H9 (cell line): Measurements from ENCODE around the gene NPM3. TPM values are rescaled to one million over a fixed set of nuclear protein-coding genes. Genes with fewer than 3 reads are reported as not detected.
A peak's percentile ranks its signal among the peaks of the same experiment; 100 is the strongest.

Source experiments
- DNase-seq: peaks from one replicate; pipeline ENCODE4 v3.0.0-alpha.2; 2017
- H2AFZ ChIP-seq: one replicate; pipeline ENCODE4 v1.6.1; 2013; ENCODE audit warnings: mild to moderate bottlenecking, low read length, control low read depth, moderate library complexity
- H2AK5ac ChIP-seq: 2 replicates; pipeline ENCODE4 v1.6.1; 2013; ENCODE audit warnings: low read length, control low read depth, mixed read lengths; ENCODE audit not compliant: insufficient read length
- H2BK120ac ChIP-seq: one replicate; pipeline ENCODE4 v1.6.1; 2013; ENCODE audit warnings: low read depth, mild to moderate bottlenecking, low read length, control low read depth, inconsistent platforms; ENCODE audit not compliant: poor library complexity, severe bottlenecking
- H2BK12ac ChIP-seq: 2 replicates; pipeline ENCODE4 v1.6.1; 2013; ENCODE audit warnings: low read length, control low read depth, mixed read lengths, low read depth; ENCODE audit not compliant: insufficient read length
- H2BK15ac ChIP-seq: 2 replicates; pipeline ENCODE4 v1.6.1; 2013; ENCODE audit warnings: low read depth, low read length, control low read depth
- H2BK20ac ChIP-seq: one replicate; pipeline ENCODE4 v1.6.1; 2013; ENCODE audit warnings: low read depth, mild to moderate bottlenecking, low read length, control low read depth, inconsistent platforms; ENCODE audit not compliant: poor library complexity, severe bottlenecking
- H2BK5ac ChIP-seq: 2 replicates; pipeline ENCODE4 v1.6.1; 2013; ENCODE audit warnings: low read length, control low read depth, mixed read lengths; ENCODE audit not compliant: insufficient read length
- H3K14ac ChIP-seq: 2 replicates; pipeline ENCODE4 v1.6.1; 2013; ENCODE audit warnings: low read length, control low read depth; ENCODE audit not compliant: insufficient read depth
- H3K18ac ChIP-seq: 2 replicates; pipeline ENCODE4 v1.6.1; 2013; ENCODE audit warnings: low read depth, mild to moderate bottlenecking, mixed read lengths, low read length, control low read depth; ENCODE audit not compliant: insufficient read length
- H3K23ac ChIP-seq: 2 replicates; pipeline ENCODE4 v1.6.1; 2013; ENCODE audit warnings: low read length, control low read depth, mixed read lengths, low read depth; ENCODE audit not compliant: insufficient read length
- H3K23me2 ChIP-seq: 2 replicates; pipeline ENCODE4 v1.6.1; 2013; ENCODE audit warnings: low read depth, mild to moderate bottlenecking, mixed read lengths, low read length, control low read depth; ENCODE audit not compliant: insufficient read length, poor library complexity, severe bottlenecking
- H3K27ac ChIP-seq: 2 replicates; pipeline ENCODE4 v1.5.1; 2013; ENCODE audit warnings: low read length, control low read depth, mixed read lengths, low read depth; ENCODE audit not compliant: insufficient read length
- H3K27me3 ChIP-seq: 2 replicates; pipeline ENCODE4 v1.6.1; 2013; ENCODE audit warnings: low read length, control low read depth, inconsistent platforms; ENCODE audit not compliant: insufficient read depth
- H3K4ac ChIP-seq: 2 replicates; pipeline ENCODE4 v1.6.1; 2013; ENCODE audit warnings: low read depth, mild to moderate bottlenecking, control low read depth, inconsistent platforms, low read length, moderate library complexity
- H3K4me1 ChIP-seq: 2 replicates; pipeline ENCODE4 v1.6.1; 2013; ENCODE audit warnings: low read length, control low read depth, inconsistent platforms; ENCODE audit not compliant: insufficient read depth
- H3K4me2 ChIP-seq: 2 replicates; pipeline ENCODE4 v1.6.1; 2013; ENCODE audit warnings: low read length, control low read depth, mixed read lengths; ENCODE audit not compliant: insufficient read length, insufficient read depth
- H3K56ac ChIP-seq: 2 replicates; pipeline ENCODE4 v1.6.1; 2013; ENCODE audit warnings: low read depth, mild to moderate bottlenecking, mixed read lengths, low read length, control low read depth; ENCODE audit not compliant: insufficient read length
- H3K79me1 ChIP-seq: 2 replicates; pipeline ENCODE4 v1.6.1; 2013; ENCODE audit warnings: low read depth, mild to moderate bottlenecking, moderate library complexity, low read length, control low read depth, inconsistent platforms; ENCODE audit not compliant: insufficient read depth, poor library complexity, severe bottlenecking
- H3K79me2 ChIP-seq: 2 replicates; pipeline ENCODE4 v1.6.1; 2013; ENCODE audit warnings: low read length, control low read depth, inconsistent platforms; ENCODE audit not compliant: insufficient read depth
- H3K9ac ChIP-seq: 2 replicates; pipeline ENCODE4 v1.6.1; 2013; ENCODE audit warnings: low read length, control low read depth, mixed read lengths; ENCODE audit not compliant: insufficient read length; ENCODE audit errors: extremely low read depth
- H3K9me3 ChIP-seq: one replicate; pipeline ENCODE4 v1.6.1; 2013; ENCODE audit warnings: low read depth, low read length, inconsistent platforms; ENCODE audit not compliant: control insufficient read depth
- H3T11ph ChIP-seq: one replicate; pipeline ENCODE4 v1.6.1; 2013; ENCODE audit warnings: mild to moderate bottlenecking, low read length, control low read depth, inconsistent platforms
- H4K20me1 ChIP-seq: one replicate; pipeline ENCODE4 v1.6.1; 2013; ENCODE audit not compliant: control insufficient read depth, insufficient read length, insufficient read depth
- H4K5ac ChIP-seq: 2 replicates; pipeline ENCODE4 v1.6.1; 2013; ENCODE audit warnings: low read depth, mild to moderate bottlenecking, mixed read lengths, low read length, control low read depth; ENCODE audit not compliant: insufficient read length
- H4K8ac ChIP-seq: replicated peaks from 2 replicates; pipeline ENCODE4 v1.6.1; 2013; ENCODE audit warnings: low read length, control low read depth, mixed read lengths, low read depth; ENCODE audit not compliant: insufficient read length
- H4K91ac ChIP-seq: 2 replicates; pipeline ENCODE4 v1.6.1; 2013; ENCODE audit warnings: low read depth, mild to moderate bottlenecking, moderate library complexity, mixed read lengths, low read length, control low read depth; ENCODE audit not compliant: insufficient read length
- H3K27ac Mint-ChIP-seq, 3 experiments: 2 replicates in 2 of 3; 3 replicates in 1 of 3; pipeline ENCODE4 v1.8.0; 2020 to 2021; ENCODE audit warnings: mixed read lengths in 3 of 3, mild to moderate bottlenecking in 1 of 3, moderate library complexity in 1 of 3
- H3K27me3 Mint-ChIP-seq: 2 replicates; pipeline ENCODE4 v1.8.0; 2021; ENCODE audit warnings: low read depth, mild to moderate bottlenecking, moderate library complexity, mixed read lengths
- H3K36me3 Mint-ChIP-seq, 3 experiments: 2 replicates in 2 of 3; 3 replicates in 1 of 3; pipeline ENCODE4 v1.8.0; 2020 to 2021; ENCODE audit warnings: low read depth in 3 of 3, mixed read lengths in 3 of 3; ENCODE audit not compliant: insufficient read depth in 1 of 3
- H3K4me1 Mint-ChIP-seq, 2 experiments: 2 replicates each; pipeline ENCODE4 v1.8.0; 2020; ENCODE audit warnings: mixed read lengths in 2 of 2
- H3K4me3 Mint-ChIP-seq, 2 experiments: 2 replicates in 1 of 2; 3 replicates in 1 of 2; pipeline ENCODE4 v1.8.0; 2020 to 2021; ENCODE audit warnings: mild to moderate bottlenecking in 2 of 2, mixed read lengths in 2 of 2, moderate library complexity in 1 of 2
- H3K9me3 Mint-ChIP-seq, 2 experiments: 2 replicates in 1 of 2; 3 replicates in 1 of 2; pipeline ENCODE4 v1.8.0; 2020; ENCODE audit warnings: mild to moderate bottlenecking in 2 of 2, mixed read lengths in 2 of 2, moderate library complexity in 1 of 2
- WGBS: extraction: QIAGEN DNeasy Blood & Tissue Kit; methylation state at CpG from one replicate; pipeline ENCODE4 v1.1.7; 2013; ENCODE audit warnings: missing lambda C conversion rate, low lambda C conversion rate, mixed read lengths; ENCODE audit not compliant: insufficient read length; ENCODE audit errors: extremely low coverage; 5-methylcytosine and 5-hydroxymethylcytosine counted together
- total RNA-seq: library from RNA; stranded (reverse); gene quantifications from 2 replicates; pipeline ENCODE4 v1.2.1, GENCODE V29; 2021
- TF ChIP-seq, protein P1 (sequence below): fragments of 200-600 bp; sonication (generic); conservative IDR thresholded peaks from 3 replicates; pipeline ENCODE4 v1.8.0; 2021; ENCODE audit warnings: antibody characterized with exemption, mild to moderate bottlenecking

Gene NPM3
- total RNA-seq, 1 experiment from 2014 or later: 133 TPM

- Histone ChIP-seq H4K91ac (no peak overlapping the region), H2BK120ac (no peak overlapping the region), H3K18ac (no peak overlapping the region), H2BK5ac (no peak overlapping the region), H4K8ac (no peak overlapping the region), H4K20me1 (peaks cover 2% of the 10 kb centered on the region), H3K23ac (no peak overlapping the region), H3K27me3 (peaks cover 48% of the 10 kb centered on the region), H2AK5ac (no peak overlapping the region), H3K56ac (no peak overlapping the region), H2BK20ac (no peak overlapping the region), H3K79me2 (peaks cover 1% of the 10 kb centered on the region; the same call in 1 of the 2 replicates), H4K5ac (no peak overlapping the region), H3K4me1 (peaks cover 9% of the 10 kb centered on the region; the same call in 1 of the 2 replicates), H3K79me1 (no peaks in the 10 kb centered on the region), H3T11ph (no peak overlapping the region), H2BK12ac (no peak overlapping the region), H2AFZ (no peak overlapping the region), H3K9me3 (no peaks in the 10 kb centered on the region), H3K14ac (no peak overlapping the region), H2BK15ac (no peak overlapping the region), H3K4me2 (no peak overlapping the region), H3K27ac (no peak overlapping the region), H3K9ac (no peak overlapping the region), H3K23me2 (peaks cover 35% of the 10 kb centered on the region), H3K4ac (no peak overlapping the region)
- DNase-seq: no peak
- TF ChIP-seq, protein P1, sequence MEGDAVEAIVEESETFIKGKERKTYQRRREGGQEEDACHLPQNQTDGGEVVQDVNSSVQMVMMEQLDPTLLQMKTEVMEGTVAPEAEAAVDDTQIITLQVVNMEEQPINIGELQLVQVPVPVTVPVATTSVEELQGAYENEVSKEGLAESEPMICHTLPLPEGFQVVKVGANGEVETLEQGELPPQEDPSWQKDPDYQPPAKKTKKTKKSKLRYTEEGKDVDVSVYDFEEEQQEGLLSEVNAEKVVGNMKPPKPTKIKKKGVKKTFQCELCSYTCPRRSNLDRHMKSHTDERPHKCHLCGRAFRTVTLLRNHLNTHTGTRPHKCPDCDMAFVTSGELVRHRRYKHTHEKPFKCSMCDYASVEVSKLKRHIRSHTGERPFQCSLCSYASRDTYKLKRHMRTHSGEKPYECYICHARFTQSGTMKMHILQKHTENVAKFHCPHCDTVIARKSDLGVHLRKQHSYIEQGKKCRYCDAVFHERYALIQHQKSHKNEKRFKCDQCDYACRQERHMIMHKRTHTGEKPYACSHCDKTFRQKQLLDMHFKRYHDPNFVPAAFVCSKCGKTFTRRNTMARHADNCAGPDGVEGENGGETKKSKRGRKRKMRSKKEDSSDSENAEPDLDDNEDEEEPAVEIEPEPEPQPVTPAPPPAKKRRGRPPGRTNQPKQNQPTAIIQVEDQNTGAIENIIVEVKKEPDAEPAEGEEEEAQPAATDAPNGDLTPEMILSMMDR: no peak
- no peaks in the 10 kb centered on the region; a peak in 1 of 5 replicates for H3K9me3 Mint-ChIP-seq
- no CpG with 5 or more reads among the region's 3 CpGs for WGBS
- peaks cover 59% of the 10 kb centered on the region for H3K27me3 Mint-ChIP-seq
- peak overlapping the region in 1 of 2 experiments; percentile 78; a peak in 3 of 5 replicates for H3K4me3 Mint-ChIP-seq
- peaks cover 6 to 7% (median 6%) of the 10 kb centered on the region in 3 experiments; a peak in 5 of 7 replicates for H3K36me3 Mint-ChIP-seq
- peaks cover 53 to 70% of the 10 kb centered on the region in 2 experiments for H3K4me1 Mint-ChIP-seq
- no peak overlapping the region; a peak in 1 of 7 replicates for H3K27ac Mint-ChIP-seq
Measured at GRCh38 chr10:101777619-101778145, 5.6 kb downstream of the NPM3 start.
